Osteoblast (primary cell): Measurements from ENCODE around the gene FOXI2. TPM values are rescaled to one million over a fixed set of nuclear protein-coding genes. Genes with fewer than 3 reads are reported as not detected.

ENCODE experiments used
- DNase-seq: peaks from one replicate; pipeline ENCODE4 v3.0.0; 2011; ENCODE audit warnings: low spot score, mixed read lengths; ENCODE audit not compliant: insufficient read length; ENCODE audit errors: missing footprints
- H2AFZ ChIP-seq: 2 replicates; pipeline ENCODE4 v1.6.0; 2011; ENCODE audit warnings: mild to moderate bottlenecking, low read length
- H3K27ac ChIP-seq: 2 replicates; pipeline ENCODE4 v1.5.1; 2011; ENCODE audit warnings: mild to moderate bottlenecking, low read depth, low read length, moderate library complexity
- H3K27me3 ChIP-seq: 2 replicates; pipeline ENCODE4 v1.6.0; 2012; ENCODE audit warnings: mild to moderate bottlenecking, control low read depth, inconsistent platforms, low read length, moderate library complexity; ENCODE audit not compliant: insufficient read depth
- H3K36me3 ChIP-seq: 2 replicates; pipeline ENCODE4 v1.5.1; 2011; ENCODE audit warnings: mild to moderate bottlenecking, low read length, control low read depth, moderate library complexity; ENCODE audit not compliant: insufficient read depth
- H3K4me1 ChIP-seq: 2 replicates; pipeline ENCODE4 v1.5.1; 2011; ENCODE audit warnings: mild to moderate bottlenecking, low read length, control low read depth, moderate library complexity; ENCODE audit not compliant: insufficient read depth
- H3K4me2 ChIP-seq: 2 replicates; pipeline ENCODE4 v1.6.0; 2011; ENCODE audit warnings: mild to moderate bottlenecking, low read length; ENCODE audit not compliant: insufficient read depth
- H3K4me3 ChIP-seq: fragments of 200-600 bp; sonication (generic); 3 replicates; pipeline ENCODE4 v1.5.1; 2012; ENCODE audit warnings: mild to moderate bottlenecking, low read length, inconsistent platforms; ENCODE audit not compliant: insufficient read depth
- H3K79me2 ChIP-seq: 2 replicates; pipeline ENCODE4 v1.6.0; 2012; ENCODE audit warnings: mild to moderate bottlenecking, low read length, control low read depth, inconsistent platforms; ENCODE audit not compliant: insufficient read depth
- H3K9me3 ChIP-seq: 2 replicates; pipeline ENCODE4 v1.5.1; 2011; ENCODE audit warnings: low read depth, low read length, control low read depth
- H4K20me1 ChIP-seq: 2 replicates; pipeline ENCODE4 v1.6.0; 2012; ENCODE audit warnings: mild to moderate bottlenecking, low read length, control low read depth; ENCODE audit not compliant: insufficient read depth
- total RNA-seq: library from RNA; depleted of rRNA; stranded (reverse); fragments of >200 nt; gene quantifications from 2 replicates; pipeline ENCODE4 v1.2.3, GENCODE V29; 2012
- TF ChIP-seq, protein P1 (sequence below): IDR thresholded peaks from 2 replicates; pipeline ENCODE4 v1.5.1; 2011; ENCODE audit warnings: mild to moderate bottlenecking, low read depth, low read length, moderate library complexity; ENCODE audit errors: extremely low read depth

Gene FOXI2
- total RNA-seq, 1 donor, result not detected

DNA sequence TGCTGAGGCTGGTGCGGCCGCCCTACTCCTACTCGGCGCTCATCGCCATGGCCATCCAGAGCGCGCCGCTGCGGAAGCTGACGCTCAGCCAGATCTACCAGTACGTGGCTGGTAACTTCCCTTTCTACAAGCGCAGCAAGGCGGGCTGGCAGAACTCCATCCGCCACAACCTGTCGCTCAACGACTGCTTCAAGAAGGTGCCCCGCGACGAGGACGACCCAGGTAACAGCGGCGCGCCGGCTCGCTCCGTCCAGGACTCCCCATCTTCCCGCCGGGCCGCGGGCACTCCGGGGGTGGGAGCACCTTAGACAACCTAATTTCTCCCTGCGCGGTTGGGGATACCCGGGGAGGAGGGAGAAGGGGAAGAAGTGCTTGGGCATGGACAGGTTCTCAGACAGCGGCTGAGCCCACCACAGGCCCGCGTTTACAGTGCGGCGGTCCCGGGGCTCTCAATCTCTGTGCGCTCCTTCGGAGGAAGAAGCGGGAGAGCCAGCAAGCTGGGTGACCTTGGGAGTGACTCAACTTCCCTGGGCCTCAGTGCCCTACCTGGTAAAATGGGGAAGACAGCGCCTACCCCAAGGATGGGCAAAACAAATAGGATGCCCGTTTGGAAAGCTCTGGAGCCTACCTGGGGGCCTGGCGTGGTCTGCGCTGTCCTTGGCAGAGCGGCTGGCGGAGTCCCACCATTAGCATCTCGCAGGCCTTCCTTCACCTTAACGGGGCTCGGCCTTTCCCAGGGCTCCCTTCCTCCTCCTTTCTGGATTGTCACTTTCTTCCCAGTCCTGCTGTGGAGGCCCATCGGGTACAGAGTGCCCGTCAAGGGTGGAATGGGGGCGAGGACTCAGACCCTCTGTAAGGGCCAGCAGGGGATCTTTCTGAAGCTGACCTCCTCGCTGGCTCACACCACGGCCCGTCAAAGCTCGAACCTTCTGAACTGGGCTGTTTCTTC, 852 bp downstream of the FOXI2 start:
- Histone ChIP-seq H3K4me1 (no peaks in the 10 kb centered on the region), H3K4me3 (no peak overlapping the region), H3K79me2 (no peaks in the 10 kb centered on the region), H3K9me3 (no peaks in the 10 kb centered on the region), H3K27ac (no peak overlapping the region), H3K4me2 (no peak overlapping the region), H3K27me3 (peaks cover 29% of the 10 kb centered on the region), H3K36me3 (no peaks in the 10 kb centered on the region), H2AFZ (no peak overlapping the region), H4K20me1 (no peaks in the 10 kb centered on the region)
- TF ChIP-seq, protein P1, sequence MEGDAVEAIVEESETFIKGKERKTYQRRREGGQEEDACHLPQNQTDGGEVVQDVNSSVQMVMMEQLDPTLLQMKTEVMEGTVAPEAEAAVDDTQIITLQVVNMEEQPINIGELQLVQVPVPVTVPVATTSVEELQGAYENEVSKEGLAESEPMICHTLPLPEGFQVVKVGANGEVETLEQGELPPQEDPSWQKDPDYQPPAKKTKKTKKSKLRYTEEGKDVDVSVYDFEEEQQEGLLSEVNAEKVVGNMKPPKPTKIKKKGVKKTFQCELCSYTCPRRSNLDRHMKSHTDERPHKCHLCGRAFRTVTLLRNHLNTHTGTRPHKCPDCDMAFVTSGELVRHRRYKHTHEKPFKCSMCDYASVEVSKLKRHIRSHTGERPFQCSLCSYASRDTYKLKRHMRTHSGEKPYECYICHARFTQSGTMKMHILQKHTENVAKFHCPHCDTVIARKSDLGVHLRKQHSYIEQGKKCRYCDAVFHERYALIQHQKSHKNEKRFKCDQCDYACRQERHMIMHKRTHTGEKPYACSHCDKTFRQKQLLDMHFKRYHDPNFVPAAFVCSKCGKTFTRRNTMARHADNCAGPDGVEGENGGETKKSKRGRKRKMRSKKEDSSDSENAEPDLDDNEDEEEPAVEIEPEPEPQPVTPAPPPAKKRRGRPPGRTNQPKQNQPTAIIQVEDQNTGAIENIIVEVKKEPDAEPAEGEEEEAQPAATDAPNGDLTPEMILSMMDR, result no peak
- DNase-seq, result peak; percentile 43

DNA sequence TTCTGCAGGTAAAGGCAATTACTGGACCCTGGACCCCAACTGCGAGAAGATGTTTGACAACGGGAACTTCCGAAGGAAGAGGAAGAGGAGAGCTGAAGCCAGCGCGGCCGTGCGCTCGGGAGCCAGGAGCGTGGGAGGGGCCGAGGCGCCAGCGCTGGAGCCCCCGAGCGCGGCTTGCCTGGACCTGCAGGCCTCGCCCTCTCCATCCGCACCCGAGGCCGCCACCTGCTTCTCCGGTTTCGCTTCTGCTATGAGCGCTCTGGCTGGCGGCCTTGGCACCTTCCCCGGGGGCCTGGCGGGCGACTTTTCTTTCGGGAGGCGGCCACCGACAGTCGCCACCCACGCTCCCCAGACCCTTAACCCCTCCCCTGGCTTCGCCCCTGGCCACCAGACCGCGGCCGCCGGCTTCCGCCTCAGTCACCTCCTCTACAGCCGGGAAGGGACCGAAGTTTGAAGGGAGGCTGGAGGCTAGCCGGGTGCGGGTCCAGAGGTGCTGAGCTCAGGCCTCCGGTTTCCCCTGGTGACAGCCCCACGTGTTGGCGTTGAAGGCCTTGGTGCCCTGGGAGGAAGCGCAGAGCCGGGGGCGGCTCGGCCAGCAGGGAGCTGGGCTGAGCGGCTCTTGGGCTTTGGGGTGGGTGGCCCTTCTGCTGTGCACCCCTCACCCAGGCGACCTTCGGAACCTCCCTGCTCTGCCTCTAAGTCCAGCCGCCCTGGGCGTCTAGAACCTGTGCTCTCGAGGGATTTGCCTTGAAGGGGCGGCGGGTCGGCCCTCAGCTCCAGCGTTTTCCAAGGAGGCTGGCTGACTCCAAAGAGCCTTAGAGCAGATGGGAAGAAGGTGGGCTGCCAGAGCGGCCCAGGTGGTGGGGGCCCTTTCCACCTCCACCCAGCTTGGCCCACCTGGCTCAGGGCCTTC, 1.8 kb downstream of the FOXI2 start:
- DNase-seq, result peak; percentile 73
- peaks cover 29% of the 10 kb centered on the region for H3K27me3 ChIP-seq
- no peak overlapping the region for H3K4me3 ChIP-seq
- H4K20me1 ChIP-seq, result no peaks in the 10 kb centered on the region
- H3K27ac ChIP-seq, result no peak overlapping the region
- H2AFZ ChIP-seq, result no peak overlapping the region
- H3K36me3 ChIP-seq, result no peaks in the 10 kb centered on the region
- H3K9me3 ChIP-seq, result no peaks in the 10 kb centered on the region
- H3K4me1 ChIP-seq, result no peaks in the 10 kb centered on the region
- no peaks in the 10 kb centered on the region for H3K79me2 ChIP-seq
- H3K4me2 ChIP-seq, result no peak overlapping the region
- TF ChIP-seq, protein P1, result no peak

DNA sequence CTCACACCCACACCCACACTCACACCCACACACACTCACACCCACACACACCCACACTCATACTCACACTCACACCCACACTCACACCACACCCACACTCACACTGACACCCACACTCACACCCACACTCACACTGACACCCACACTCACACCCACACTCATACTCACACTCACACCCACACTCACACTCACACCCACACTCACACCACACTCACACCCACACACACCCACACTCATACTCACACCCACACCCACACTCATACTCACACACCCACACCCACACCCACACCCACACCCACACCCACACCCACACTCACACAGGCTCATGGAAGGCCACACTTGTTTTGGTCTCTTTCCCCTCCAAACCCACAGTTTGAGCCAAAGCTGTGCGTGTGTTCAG, 2.9 kb downstream of the FOXI2 start:
- H2AFZ ChIP-seq, result no peak overlapping the region
- H3K79me2 ChIP-seq, result no peaks in the 10 kb centered on the region

More for the DNA sequence above, 2.9 kb downstream of the FOXI2 start:
- Histone ChIP-seq H3K36me3 (no peaks in the 10 kb centered on the region), H3K27ac (no peak overlapping the region), H3K4me1 (no peaks in the 10 kb centered on the region), H4K20me1 (no peaks in the 10 kb centered on the region), H3K4me2 (no peak overlapping the region), H3K9me3 (no peaks in the 10 kb centered on the region), H3K27me3 (peaks cover 27% of the 10 kb centered on the region), H3K4me3 (no peak overlapping the region)
- no peak for DNase-seq
- TF ChIP-seq, protein P1, result no peak
